ENCODE results near the gene BNIP1. TPM values are rescaled to one million over a fixed set of nuclear protein-coding genes. Genes with fewer than 3 reads are reported as not detected.
A peak's percentile ranks its signal among the peaks of the same experiment; 100 is the strongest.
"Not testable (repeated sequence)": the region's sequence is repeated elsewhere in the genome, so short reads cannot be mapped to it uniquely, and the experiment has no call there.

BNIP1 gene
- polyA plus RNA-seq (2013, experiment 1 of 2), result 15.5 TPM
- polyA plus RNA-seq (2013, experiment 2 of 2), result 15.7 TPM

- Histone ChIP-seq H3K27ac (ENCODE audit: low read depth, low read length, severe bottlenecking) (peak within 1 kb of the TSS; percentile 67), H3K36me3 (ENCODE audit: control insufficient read depth, insufficient read depth, low read length) (peaks cover 18% of the 10 kb centered on the region), H3K4me1 (ENCODE audit: control insufficient read depth, insufficient read depth, low read length, poor library complexity, severe bottlenecking) (no peaks in the 10 kb centered on the region), H3K9me3 (ENCODE audit: control insufficient read depth, low read length) (no peaks in the 10 kb centered on the region), H3K4me3 (ENCODE audit: extremely low read depth, insufficient read depth, low read length, poor library complexity, severe bottlenecking) (peak within 1 kb of the TSS; percentile 81)
- WGBS, 2 experiments (ENCODE audit: insufficient coverage in 2 of 2), result 1 to 4% methylated on average over 33 to 34 of the region's 48 CpGs
Measured at GRCh38 chr5:173144200-173145176, at the start of gene BNIP1. BNIP1 (plus strand) TSS chr5:173144531; CDS start chr5:173144546, 15 bp downstream.

- Histone ChIP-seq H3K27ac (ENCODE audit: low read depth, low read length, severe bottlenecking) (no peak overlapping the region), H3K9me3 (ENCODE audit: control insufficient read depth, low read length) (no peaks in the 10 kb centered on the region), H3K4me1 (ENCODE audit: control insufficient read depth, insufficient read depth, low read length, poor library complexity, severe bottlenecking) (no peaks in the 10 kb centered on the region), H3K4me3 (ENCODE audit: extremely low read depth, insufficient read depth, low read length, poor library complexity, severe bottlenecking) (no peak overlapping the region), H3K36me3 (ENCODE audit: control insufficient read depth, insufficient read depth, low read length) (peaks cover 6% of the 10 kb centered on the region)
Measured at GRCh38 chr5:173098787-173099186, 45.5 kb upstream of the BNIP1 start.

- H3K36me3 ChIP-seq (ENCODE audit: control insufficient read depth, insufficient read depth, low read length), result peaks cover 6% of the 10 kb centered on the region
Measured at GRCh38 chr5:173099461-173099860, 44.9 kb upstream of the BNIP1 start.

GRCh38 chr5:173101245-173101644, 43.1 kb upstream of the BNIP1 start:
- Histone ChIP-seq H3K9me3 (ENCODE audit: control insufficient read depth, low read length) (no peaks in the 10 kb centered on the region), H3K27ac (ENCODE audit: low read depth, low read length, severe bottlenecking) (no peak overlapping the region), H3K36me3 (ENCODE audit: control insufficient read depth, insufficient read depth, low read length) (peaks cover 6% of the 10 kb centered on the region), H3K4me3 (ENCODE audit: extremely low read depth, insufficient read depth, low read length, poor library complexity, severe bottlenecking) (no peak overlapping the region), H3K4me1 (ENCODE audit: control insufficient read depth, insufficient read depth, low read length, poor library complexity, severe bottlenecking) (no peaks in the 10 kb centered on the region)
- WGBS, 2 experiments (ENCODE audit: insufficient coverage in 2 of 2), result no CpG with 5 or more reads among the region's 2 CpGs

More at GRCh38 chr5:173099461-173099860, 44.9 kb upstream of the BNIP1 start:
- Histone ChIP-seq H3K9me3 (ENCODE audit: control insufficient read depth, low read length) (no peaks in the 10 kb centered on the region), H3K4me1 (ENCODE audit: control insufficient read depth, insufficient read depth, low read length, poor library complexity, severe bottlenecking) (no peaks in the 10 kb centered on the region), H3K27ac (ENCODE audit: low read depth, low read length, severe bottlenecking) (no peak overlapping the region), H3K4me3 (ENCODE audit: extremely low read depth, insufficient read depth, low read length, poor library complexity, severe bottlenecking) (no peak overlapping the region)
- WGBS, 2 experiments (ENCODE audit: insufficient coverage in 2 of 2), result no CpG with 5 or more reads among the region's 1 CpG

GRCh38 chr5:173103411-173103810, 40.9 kb upstream of the BNIP1 start:
- Histone ChIP-seq H3K4me1 (ENCODE audit: control insufficient read depth, insufficient read depth, low read length, poor library complexity, severe bottlenecking) (no peaks in the 10 kb centered on the region), H3K27ac (ENCODE audit: low read depth, low read length, severe bottlenecking) (no peak overlapping the region), H3K9me3 (ENCODE audit: control insufficient read depth, low read length) (no peaks in the 10 kb centered on the region), H3K36me3 (ENCODE audit: control insufficient read depth, insufficient read depth, low read length) (peaks cover 6% of the 10 kb centered on the region), H3K4me3 (ENCODE audit: extremely low read depth, insufficient read depth, low read length, poor library complexity, severe bottlenecking) (no peak overlapping the region)
- 63 to 92% methylated on average over 1 of the region's 1 CpG for WGBS, 2 experiments (ENCODE audit: insufficient coverage in 2 of 2)

GRCh38 chr5:173108914-173109313, 35.4 kb upstream of the BNIP1 start:
- Histone ChIP-seq H3K9me3 (ENCODE audit: control insufficient read depth, low read length) (no peaks in the 10 kb centered on the region), H3K4me1 (ENCODE audit: control insufficient read depth, insufficient read depth, low read length, poor library complexity, severe bottlenecking) (no peaks in the 10 kb centered on the region), H3K27ac (ENCODE audit: low read depth, low read length, severe bottlenecking) (no peak overlapping the region), H3K4me3 (ENCODE audit: extremely low read depth, insufficient read depth, low read length, poor library complexity, severe bottlenecking) (no peak overlapping the region), H3K36me3 (ENCODE audit: control insufficient read depth, insufficient read depth, low read length) (peaks cover 17% of the 10 kb centered on the region)
- 43 to 55% methylated on average over 2 of the region's 3 CpGs for WGBS, 2 experiments (ENCODE audit: insufficient coverage in 2 of 2)

- Histone ChIP-seq H3K9me3 (ENCODE audit: control insufficient read depth, low read length) (no peaks in the 10 kb centered on the region), H3K27ac (ENCODE audit: low read depth, low read length, severe bottlenecking) (no peak overlapping the region), H3K36me3 (ENCODE audit: control insufficient read depth, insufficient read depth, low read length) (peaks cover 23% of the 10 kb centered on the region), H3K4me1 (ENCODE audit: control insufficient read depth, insufficient read depth, low read length, poor library complexity, severe bottlenecking) (no peaks in the 10 kb centered on the region), H3K4me3 (ENCODE audit: extremely low read depth, insufficient read depth, low read length, poor library complexity, severe bottlenecking) (no peak overlapping the region)
- WGBS, 2 experiments (ENCODE audit: insufficient coverage in 2 of 2), result 100% methylated on average over 1 of the region's 1 CpG
Measured at GRCh38 chr5:173114536-173114935, 29.8 kb upstream of the BNIP1 start.

GRCh38 chr5:173119719-173120118, 24.6 kb upstream of the BNIP1 start:
- WGBS, 2 experiments (ENCODE audit: insufficient coverage in 2 of 2), result no CpG with 5 or more reads among the region's 1 CpG
- H3K4me1 ChIP-seq (ENCODE audit: control insufficient read depth, insufficient read depth, low read length, poor library complexity, severe bottlenecking), result no peaks in the 10 kb centered on the region
- no peak overlapping the region for H3K4me3 ChIP-seq (ENCODE audit: extremely low read depth, insufficient read depth, low read length, poor library complexity, severe bottlenecking)
- no peaks in the 10 kb centered on the region for H3K9me3 ChIP-seq (ENCODE audit: control insufficient read depth, low read length)
- H3K27ac ChIP-seq (ENCODE audit: low read depth, low read length, severe bottlenecking), result no peak overlapping the region
- H3K36me3 ChIP-seq (ENCODE audit: control insufficient read depth, insufficient read depth, low read length), result peaks cover 2% of the 10 kb centered on the region

GRCh38 chr5:173123416-173123815, 20.9 kb upstream of the BNIP1 start:
- Histone ChIP-seq H3K27ac (ENCODE audit: low read depth, low read length, severe bottlenecking) (no peak overlapping the region), H3K4me3 (ENCODE audit: extremely low read depth, insufficient read depth, low read length, poor library complexity, severe bottlenecking) (no peak overlapping the region)
- 75% methylated on average over 1 of the region's 3 CpGs; no CpG with 5 or more reads in 1 of the 2 experiments for WGBS, 2 experiments (ENCODE audit: insufficient coverage in 2 of 2)

GRCh38 chr5:173132166-173132565, 12.2 kb upstream of the BNIP1 start:
- not testable (repeated sequence) for H3K36me3 ChIP-seq (ENCODE audit: control insufficient read depth, insufficient read depth, low read length); H3K4me1 ChIP-seq (ENCODE audit: control insufficient read depth, insufficient read depth, low read length, poor library complexity, severe bottlenecking); H3K9me3 ChIP-seq (ENCODE audit: control insufficient read depth, low read length); H3K27ac ChIP-seq (ENCODE audit: low read depth, low read length, severe bottlenecking); H3K4me3 ChIP-seq (ENCODE audit: extremely low read depth, insufficient read depth, low read length, poor library complexity, severe bottlenecking)
- 93% methylated on average over 2 of the region's 6 CpGs for WGBS, 2 experiments (ENCODE audit: insufficient coverage in 2 of 2)

More at GRCh38 chr5:173123416-173123815, 20.9 kb upstream of the BNIP1 start:
- H3K36me3 ChIP-seq (ENCODE audit: control insufficient read depth, insufficient read depth, low read length), result peaks cover 4% of the 10 kb centered on the region
- no peaks in the 10 kb centered on the region for H3K9me3 ChIP-seq (ENCODE audit: control insufficient read depth, low read length)
- H3K4me1 ChIP-seq (ENCODE audit: control insufficient read depth, insufficient read depth, low read length, poor library complexity, severe bottlenecking), result no peaks in the 10 kb centered on the region

- no peaks in the 10 kb centered on the region for H3K36me3 ChIP-seq (ENCODE audit: control insufficient read depth, insufficient read depth, low read length)
- H3K27ac ChIP-seq (ENCODE audit: low read depth, low read length, severe bottlenecking), result no peak overlapping the region
- 80% methylated on average over 1 of the region's 3 CpGs; no CpG with 5 or more reads in 1 of the 2 experiments for WGBS, 2 experiments (ENCODE audit: insufficient coverage in 2 of 2)
- no peaks in the 10 kb centered on the region for H3K9me3 ChIP-seq (ENCODE audit: control insufficient read depth, low read length)
- no peaks in the 10 kb centered on the region for H3K4me1 ChIP-seq (ENCODE audit: control insufficient read depth, insufficient read depth, low read length, poor library complexity, severe bottlenecking)
- H3K4me3 ChIP-seq (ENCODE audit: extremely low read depth, insufficient read depth, low read length, poor library complexity, severe bottlenecking), result no peak overlapping the region
Measured at GRCh38 chr5:173138707-173139106, 5.6 kb upstream of the BNIP1 start.

Data from mesodermal cell (in vitro differentiated cells).